GM23338 (cell line): Measurements from ENCODE around the gene UST. TPM values are rescaled to one million over a fixed set of nuclear protein-coding genes. Genes with fewer than 3 reads are reported as not detected.

Experiments
- ATAC-seq: fragments of 200-7000 bp; cut with Tn5 transposase; 3 replicates; pipeline ENCODE4 v1.9.1; 2020
- DNase-seq: peaks from one replicate; pipeline ENCODE4 v3.0.0-alpha.2; 2015; ENCODE audit warnings: low spot score
- H2AFZ ChIP-seq: fragments of 200-600 bp; sonication (generic); 2 replicates; pipeline ENCODE4 v1.8.0; 2016; ENCODE audit warnings: antibody characterized with exemption, mild to moderate bottlenecking, moderate library complexity
- H3F3A ChIP-seq: fragments of 200-600 bp; sonication (generic); replicated peaks from 2 replicates; pipeline ENCODE4 v1.8.0; 2017; ENCODE audit warnings: antibody characterized with exemption, mixed run types, low read depth
- H3K27ac ChIP-seq: fragments of 200-600 bp; sonication (generic); 2 replicates; pipeline ENCODE4 v1.6.1; 2016; ENCODE audit warnings: low read depth
- H3K27me3 ChIP-seq: fragments of 200-600 bp; sonication (generic); 2 replicates; pipeline ENCODE4 v1.8.0; 2016; ENCODE audit warnings: mild to moderate bottlenecking, mixed run types, moderate library complexity; ENCODE audit not compliant: insufficient read depth
- H3K36me3 ChIP-seq: fragments of 200-600 bp; sonication (generic); 2 replicates; pipeline ENCODE4 v1.8.0; 2016; ENCODE audit warnings: mild to moderate bottlenecking; ENCODE audit not compliant: insufficient read depth
- H3K4me1 ChIP-seq: fragments of 200-600 bp; sonication (generic); 2 replicates; pipeline ENCODE4 v1.8.0; 2016; ENCODE audit warnings: mild to moderate bottlenecking, moderate library complexity; ENCODE audit not compliant: insufficient read depth
- H3K4me2 ChIP-seq: fragments of 200-600 bp; sonication (generic); 2 replicates; pipeline ENCODE4 v1.7.1; 2017; ENCODE audit warnings: mixed run types
- H3K4me3 ChIP-seq: fragments of 200-600 bp; sonication (generic); 2 replicates; pipeline ENCODE4 v1.6.1; 2016; ENCODE audit warnings: mixed run types
- H3K79me2 ChIP-seq: fragments of 200-600 bp; sonication (generic); replicated peaks from 2 replicates; pipeline ENCODE4 v1.8.0; 2017; ENCODE audit warnings: mild to moderate bottlenecking; ENCODE audit not compliant: insufficient read depth
- H3K9me2 ChIP-seq: fragments of 200-600 bp; sonication (generic); 2 replicates; pipeline ENCODE4 v1.8.0; 2017; ENCODE audit not compliant: insufficient read depth
- H4K20me1 ChIP-seq: fragments of 200-600 bp; sonication (generic); replicated peaks from 2 replicates; pipeline ENCODE4 v1.8.0; 2017; ENCODE audit warnings: mild to moderate bottlenecking; ENCODE audit not compliant: insufficient read depth
- H3K27ac Mint-ChIP-seq: 2 replicates; pipeline ENCODE4 v1.8.0; 2020; ENCODE audit warnings: inconsistent platforms, mild to moderate bottlenecking, moderate library complexity, mixed read lengths
- H3K27me3 Mint-ChIP-seq: 3 replicates; pipeline ENCODE4 v1.8.0; 2022; ENCODE audit warnings: low read depth, mild to moderate bottlenecking, moderate library complexity, mixed read lengths, inconsistent platforms; ENCODE audit not compliant: insufficient read depth, poor library complexity
- H3K36me3 Mint-ChIP-seq: 3 replicates; pipeline ENCODE4 v1.8.0; 2021; ENCODE audit warnings: low read depth, mild to moderate bottlenecking, inconsistent platforms, moderate library complexity, mixed read lengths
- H3K4me1 Mint-ChIP-seq: 3 replicates; pipeline ENCODE4 v1.8.0; 2020; ENCODE audit warnings: mild to moderate bottlenecking, inconsistent platforms, mixed read lengths
- H3K4me3 Mint-ChIP-seq: 3 replicates; pipeline ENCODE4 v1.8.0; 2021; ENCODE audit warnings: moderate library complexity, mild to moderate bottlenecking, inconsistent platforms, mixed read lengths
- H3K9me3 Mint-ChIP-seq: 3 replicates; pipeline ENCODE4 v1.8.0; 2020; ENCODE audit warnings: moderate library complexity, mild to moderate bottlenecking, inconsistent platforms, mixed read lengths
- CREB1 ChIP-seq: fragments of 250-450 bp; sonication (Bioruptor Pico); IDR thresholded peaks from 2 replicates; pipeline ENCODE4 v1.5.0; 2020; ENCODE audit warnings: low read depth, mild to moderate bottlenecking, moderate library complexity
- EZH2phosphoT487 ChIP-seq: fragments of 200-600 bp; sonication (generic); IDR thresholded peaks from one replicate; pipeline ENCODE4 v1.8.1; 2018; ENCODE audit warnings: antibody characterized with exemption; ENCODE audit not compliant: unreplicated experiment
- JUNB ChIP-seq: IDR thresholded peaks from one replicate; pipeline ENCODE4 v1.6.1; 2016; ENCODE audit warnings: antibody characterized with exemption; ENCODE audit not compliant: unreplicated experiment
- NANOG ChIP-seq: IDR thresholded peaks from 2 replicates; pipeline ENCODE4 v1.6.1; 2016; ENCODE audit warnings: antibody characterized with exemption, borderline replicate concordance
- POLR2AphosphoS5 ChIP-seq: IDR thresholded peaks from 2 replicates; pipeline ENCODE4 v1.6.1; 2016; ENCODE audit warnings: antibody characterized with exemption, low read depth
- STAT1 ChIP-seq: IDR thresholded peaks from one replicate; pipeline ENCODE4 v1.6.1; 2016; ENCODE audit warnings: antibody characterized with exemption; ENCODE audit not compliant: unreplicated experiment
- polyA plus RNA-seq: library from polyadenylated mRNA; unstranded; fragments of >200 nt; fragmentation: Nextera tagmentation; extraction: Ambion mirVana; gene quantifications from 2 replicates; pipeline ENCODE4 v1.2.1, GENCODE V29; 2016
- total RNA-seq: library from RNA; depleted of rRNA; stranded (reverse); fragments of >200 nt; shearing (Covaris generic); gene quantifications from 2 replicates; pipeline ENCODE4 v1.2.3, GENCODE V29; 2014
- TF ChIP-seq, protein P1 (sequence below): fragments of 250-450 bp; sonication (Bioruptor Pico); IDR thresholded peaks from 2 replicates; pipeline ENCODE4 v1.5.0; 2020; ENCODE audit warnings: mild to moderate bottlenecking, moderate library complexity
- TF ChIP-seq, protein P2 (sequence below), 2 experiments: fragments of 200-600 bp in 1 of 2; sonication (generic) in 1 of 2; conservative IDR thresholded peaks; 2 replicates each; pipeline versions ENCODE4 v1.5.1 to v1.6.1; 2016 to 2017; ENCODE audit warnings: antibody characterized with exemption in 2 of 2, low read depth in 2 of 2, mild to moderate bottlenecking in 2 of 2, moderate library complexity in 1 of 2

Gene UST
- total and polyA plus RNA-seq, 2 experiments from 2014 or later, result 12.6 to 33.0 TPM

DNA sequence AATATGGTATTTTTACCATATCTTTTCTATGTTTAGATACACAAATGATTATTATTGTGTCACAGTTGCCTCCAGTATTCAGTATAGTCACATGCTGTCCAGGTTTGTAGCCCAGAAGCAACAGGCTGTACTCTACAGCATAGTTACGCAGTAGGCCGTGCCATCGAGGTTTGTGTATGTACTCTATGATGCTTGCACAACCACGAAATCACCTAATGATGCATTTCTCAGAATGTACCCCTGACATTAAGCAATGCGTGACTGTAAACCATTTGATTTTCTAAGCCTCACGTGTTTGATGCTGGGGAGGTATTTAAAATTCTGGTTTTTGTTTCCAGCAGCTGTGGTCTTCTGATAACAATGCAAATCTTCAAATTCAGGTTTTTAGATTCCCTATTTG lies 207.6 kb downstream of the UST start (continued):
- TF ChIP-seq, protein P1, sequence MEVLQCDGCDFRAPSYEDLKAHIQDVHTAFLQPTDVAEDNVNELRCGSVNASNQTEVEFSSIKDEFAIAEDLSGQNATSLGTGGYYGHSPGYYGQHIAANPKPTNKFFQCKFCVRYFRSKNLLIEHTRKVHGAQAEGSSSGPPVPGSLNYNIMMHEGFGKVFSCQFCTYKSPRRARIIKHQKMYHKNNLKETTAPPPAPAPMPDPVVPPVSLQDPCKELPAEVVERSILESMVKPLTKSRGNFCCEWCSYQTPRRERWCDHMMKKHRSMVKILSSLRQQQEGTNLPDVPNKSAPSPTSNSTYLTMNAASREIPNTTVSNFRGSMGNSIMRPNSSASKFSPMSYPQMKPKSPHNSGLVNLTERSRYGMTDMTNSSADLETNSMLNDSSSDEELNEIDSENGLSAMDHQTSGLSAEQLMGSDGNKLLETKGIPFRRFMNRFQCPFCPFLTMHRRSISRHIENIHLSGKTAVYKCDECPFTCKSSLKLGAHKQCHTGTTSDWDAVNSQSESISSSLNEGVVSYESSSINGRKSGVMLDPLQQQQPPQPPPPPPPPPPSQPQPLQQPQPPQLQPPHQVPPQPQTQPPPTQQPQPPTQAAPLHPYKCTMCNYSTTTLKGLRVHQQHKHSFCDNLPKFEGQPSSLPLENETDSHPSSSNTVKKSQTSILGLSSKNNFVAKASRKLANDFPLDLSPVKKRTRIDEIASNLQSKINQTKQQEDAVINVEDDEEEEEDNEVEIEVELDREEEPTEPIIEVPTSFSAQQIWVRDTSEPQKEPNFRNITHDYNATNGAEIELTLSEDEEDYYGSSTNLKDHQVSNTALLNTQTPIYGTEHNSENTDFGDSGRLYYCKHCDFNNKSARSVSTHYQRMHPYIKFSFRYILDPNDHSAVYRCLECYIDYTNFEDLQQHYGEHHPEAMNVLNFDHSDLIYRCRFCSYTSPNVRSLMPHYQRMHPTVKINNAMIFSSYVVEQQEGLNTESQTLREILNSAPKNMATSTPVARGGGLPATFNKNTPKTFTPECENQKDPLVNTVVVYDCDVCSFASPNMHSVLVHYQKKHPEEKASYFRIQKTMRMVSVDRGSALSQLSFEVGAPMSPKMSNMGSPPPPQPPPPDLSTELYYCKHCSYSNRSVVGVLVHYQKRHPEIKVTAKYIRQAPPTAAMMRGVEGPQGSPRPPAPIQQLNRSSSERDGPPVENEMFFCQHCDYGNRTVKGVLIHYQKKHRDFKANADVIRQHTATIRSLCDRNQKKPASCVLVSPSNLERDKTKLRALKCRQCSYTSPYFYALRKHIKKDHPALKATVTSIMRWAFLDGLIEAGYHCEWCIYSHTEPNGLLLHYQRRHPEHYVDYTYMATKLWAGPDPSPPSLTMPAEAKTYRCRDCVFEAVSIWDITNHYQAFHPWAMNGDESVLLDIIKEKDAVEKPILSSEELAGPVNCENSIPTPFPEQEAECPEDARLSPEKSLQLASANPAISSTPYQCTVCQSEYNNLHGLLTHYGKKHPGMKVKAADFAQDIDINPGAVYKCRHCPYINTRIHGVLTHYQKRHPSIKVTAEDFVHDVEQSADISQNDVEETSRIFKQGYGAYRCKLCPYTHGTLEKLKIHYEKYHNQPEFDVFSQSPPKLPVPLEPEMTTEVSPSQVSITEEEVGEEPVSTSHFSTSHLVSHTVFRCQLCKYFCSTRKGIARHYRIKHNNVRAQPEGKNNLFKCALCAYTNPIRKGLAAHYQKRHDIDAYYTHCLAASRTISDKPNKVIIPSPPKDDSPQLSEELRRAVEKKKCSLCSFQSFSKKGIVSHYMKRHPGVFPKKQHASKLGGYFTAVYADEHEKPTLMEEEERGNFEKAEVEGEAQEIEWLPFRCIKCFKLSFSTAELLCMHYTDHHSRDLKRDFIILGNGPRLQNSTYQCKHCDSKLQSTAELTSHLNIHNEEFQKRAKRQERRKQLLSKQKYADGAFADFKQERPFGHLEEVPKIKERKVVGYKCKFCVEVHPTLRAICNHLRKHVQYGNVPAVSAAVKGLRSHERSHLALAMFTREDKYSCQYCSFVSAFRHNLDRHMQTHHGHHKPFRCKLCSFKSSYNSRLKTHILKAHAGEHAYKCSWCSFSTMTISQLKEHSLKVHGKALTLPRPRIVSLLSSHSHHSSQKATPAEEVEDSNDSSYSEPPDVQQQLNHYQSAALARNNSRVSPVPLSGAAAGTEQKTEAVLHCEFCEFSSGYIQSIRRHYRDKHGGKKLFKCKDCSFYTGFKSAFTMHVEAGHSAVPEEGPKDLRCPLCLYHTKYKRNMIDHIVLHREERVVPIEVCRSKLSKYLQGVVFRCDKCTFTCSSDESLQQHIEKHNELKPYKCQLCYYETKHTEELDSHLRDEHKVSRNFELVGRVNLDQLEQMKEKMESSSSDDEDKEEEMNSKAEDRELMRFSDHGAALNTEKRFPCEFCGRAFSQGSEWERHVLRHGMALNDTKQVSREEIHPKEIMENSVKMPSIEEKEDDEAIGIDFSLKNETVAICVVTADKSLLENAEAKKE, result no peak
- TF ChIP-seq POLR2AphosphoS5 (no peak), EZH2phosphoT487 (no peak), STAT1 (no peak), CREB1 (CRISPR knock-in tag) (no peak), JUNB (no peak)
- TF ChIP-seq, protein P2, sequence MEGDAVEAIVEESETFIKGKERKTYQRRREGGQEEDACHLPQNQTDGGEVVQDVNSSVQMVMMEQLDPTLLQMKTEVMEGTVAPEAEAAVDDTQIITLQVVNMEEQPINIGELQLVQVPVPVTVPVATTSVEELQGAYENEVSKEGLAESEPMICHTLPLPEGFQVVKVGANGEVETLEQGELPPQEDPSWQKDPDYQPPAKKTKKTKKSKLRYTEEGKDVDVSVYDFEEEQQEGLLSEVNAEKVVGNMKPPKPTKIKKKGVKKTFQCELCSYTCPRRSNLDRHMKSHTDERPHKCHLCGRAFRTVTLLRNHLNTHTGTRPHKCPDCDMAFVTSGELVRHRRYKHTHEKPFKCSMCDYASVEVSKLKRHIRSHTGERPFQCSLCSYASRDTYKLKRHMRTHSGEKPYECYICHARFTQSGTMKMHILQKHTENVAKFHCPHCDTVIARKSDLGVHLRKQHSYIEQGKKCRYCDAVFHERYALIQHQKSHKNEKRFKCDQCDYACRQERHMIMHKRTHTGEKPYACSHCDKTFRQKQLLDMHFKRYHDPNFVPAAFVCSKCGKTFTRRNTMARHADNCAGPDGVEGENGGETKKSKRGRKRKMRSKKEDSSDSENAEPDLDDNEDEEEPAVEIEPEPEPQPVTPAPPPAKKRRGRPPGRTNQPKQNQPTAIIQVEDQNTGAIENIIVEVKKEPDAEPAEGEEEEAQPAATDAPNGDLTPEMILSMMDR (conservative IDR thresholded peaks at IDR 0.05; ENCODE audit: low read depth in 2 of 2), result no peak

DNA sequence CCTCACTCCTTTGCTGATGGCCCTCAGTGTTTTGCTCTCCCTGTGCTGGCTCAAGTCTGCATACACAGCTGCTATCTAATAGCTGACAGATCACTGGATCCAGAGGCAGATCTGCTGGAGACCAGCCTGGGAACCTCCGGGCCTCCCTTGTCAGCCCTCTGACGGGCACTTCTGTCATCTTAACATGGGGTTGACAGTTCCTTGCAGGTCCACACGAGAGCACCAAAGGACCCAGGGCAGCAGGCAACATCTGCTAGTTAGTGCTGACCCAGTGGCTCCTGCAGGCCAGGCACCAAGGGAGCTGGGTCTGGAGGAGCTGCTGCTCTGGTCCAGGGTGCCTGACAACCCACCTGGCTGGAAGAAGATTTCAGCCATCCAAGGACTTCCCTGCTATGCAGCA lies 208.1 kb downstream of the UST start:
- Histone ChIP-seq H3K4me3 (no peak overlapping the region), H3K9me2 (no peaks in the 10 kb centered on the region), H3K4me2 (no peak overlapping the region), H3K27ac (no peak overlapping the region), H3F3A (no peaks in the 10 kb centered on the region), H4K20me1 (no peaks in the 10 kb centered on the region), H2AFZ (no peak overlapping the region), H3K4me1 (peaks cover 8% of the 10 kb centered on the region), H3K36me3 (no peaks in the 10 kb centered on the region; the same call in none of the 2 replicates), H3K27me3 (no peaks in the 10 kb centered on the region), H3K79me2 (peaks cover 6% of the 10 kb centered on the region)
- no peak for ATAC-seq
- Mint-ChIP-seq H3K36me3 (peaks cover 42% of the 10 kb centered on the region), H3K27me3 (peaks cover 4% of the 10 kb centered on the region), H3K4me1 (peaks cover 27% of the 10 kb centered on the region), H3K4me3 (no peak overlapping the region), H3K27ac (no peak overlapping the region), H3K9me3 (peaks cover 8% of the 10 kb centered on the region)
- TF ChIP-seq NANOG, result no peak
- TF ChIP-seq, protein P2 (conservative IDR thresholded peaks at IDR 0.05; ENCODE audit: low read depth in 2 of 2), result peak in 1 of 2 experiments; percentile 27; a peak in 1 of 4 replicates
- DNase-seq, result no peak
